Prostate gland (tissue), 2 donors: ENCODE measurements around the gene DEDD2. TPM values are rescaled to one million over a fixed set of nuclear protein-coding genes. Genes with fewer than 3 reads are reported as not detected.
A peak's percentile ranks its signal among the peaks of the same experiment; 100 is the strongest.

Experiments used
- DNase-seq: peaks from one replicate; pipeline ENCODE4 v3.0.0-alpha.2; 2019; ENCODE audit warnings: low spot score
- H3K27ac ChIP-seq, 2 donors: fragments of 200-600 bp; sonication (generic); 2 replicates each; pipeline ENCODE4 v1.5.1; 2017 to 2019
- H3K27me3 ChIP-seq: fragments of 200-600 bp; sonication (generic); replicated peaks from 2 replicates; pipeline ENCODE4 v1.5.1; 2019; ENCODE audit not compliant: insufficient read depth
- H3K36me3 ChIP-seq, 2 donors: fragments of 200-600 bp; sonication (generic); 1 replicate in 1 of 2; 2 replicates in 1 of 2; pipeline versions ENCODE4 v1.5.1 to v1.8.1; 2017 to 2019
- H3K4me1 ChIP-seq: fragments of 200-600 bp; sonication (generic); replicated peaks from 2 replicates; pipeline ENCODE4 v1.5.1; 2019
- H3K4me3 ChIP-seq, 2 donors: fragments of 200-600 bp; sonication (generic); 2 replicates each; pipeline ENCODE4 v1.5.1; 2017 to 2019
- H3K9me3 ChIP-seq: fragments of 200-600 bp; sonication (generic); 2 replicates; pipeline ENCODE4 v1.5.1; 2017
- CTCF ChIP-seq, 4 experiments: fragments of 200-600 bp in 2 of 4; fragments of 450-650 bp in 2 of 4; sonication (generic) in 2 of 4; IDR thresholded peaks; 1 replicate in 3 of 4; 2 replicates in 1 of 4; pipeline ENCODE4 v1.5.1; 2016 to 2019; ENCODE audit warnings: antibody characterized with exemption in 4 of 4, mild to moderate bottlenecking in 2 of 4, moderate library complexity in 2 of 4
- POLR2A ChIP-seq: fragments of 450-650 bp; IDR thresholded peaks from one replicate; pipeline ENCODE4 v1.6.1; 2016; ENCODE audit warnings: antibody characterized with exemption, mild to moderate bottlenecking
- POLR2AphosphoS5 ChIP-seq: sonication (generic); formaldehyde crosslinking; IDR thresholded peaks from one replicate; pipeline ENCODE4 v1.6.1; 2017; ENCODE audit warnings: antibody characterized with exemption
- WGBS: methylation state at CpG from one replicate; pipeline ENCODE4 v1.1.5; 2018; 5-methylcytosine and 5-hydroxymethylcytosine counted together
- intact Hi-C: fragments of 100-400 bp; cut with DNase I; formaldehyde crosslinking; loops from one replicate; pipeline ENCODE4 v1.14.2; 2022
- total RNA-seq, 2 donors: library from RNA; depleted of rRNA; stranded (reverse); fragments of >200 nt; gene quantifications; one replicate each; pipeline ENCODE4 v1.1.0, GENCODE V29; 2016

Gene DEDD2
- total RNA-seq, 2 donors from 2014 or later = 70.3 to 98.1 TPM

GRCh38 chr19:42224940-42225717 is 7.7 kb upstream of the DEDD2 start:
- no peak for DNase-seq
- H3K4me1 ChIP-seq = peaks cover 6% of the 10 kb centered on the region
- no peak overlapping the region for H3K27ac ChIP-seq
- WGBS = 93% methylated on average over 30 of the region's 37 CpGs
- TF ChIP-seq POLR2AphosphoS5 (no peak), CTCF (IDR thresholded peaks at IDR 0.05) (no peak), POLR2A (no peak)
- intact Hi-C loops = no loop called here
- H3K4me3 ChIP-seq = no peak overlapping the region
- no peaks in the 10 kb centered on the region for H3K9me3 ChIP-seq
- peaks cover 12 to 25% of the 10 kb centered on the region in 2 donors for H3K36me3 ChIP-seq
- H3K27me3 ChIP-seq = no peaks in the 10 kb centered on the region

GRCh38 chr19:42220751-42221097 is 3.2 kb upstream of the DEDD2 start:
- peak overlapping the region; percentile 84 to 90 for H3K27ac ChIP-seq
- intact Hi-C loops = no loop called here
- 1% methylated on average over 6 of the region's 6 CpGs for WGBS
- peaks cover 0 to 16% of the 10 kb centered on the region in 2 donors for H3K36me3 ChIP-seq
- H3K4me1 ChIP-seq = peaks cover 17% of the 10 kb centered on the region
- no peaks in the 10 kb centered on the region for H3K9me3 ChIP-seq
- DNase-seq = no peak
- TF ChIP-seq POLR2AphosphoS5 = no peak
- no peak for TF ChIP-seq CTCF (IDR thresholded peaks at IDR 0.05)
- TF ChIP-seq POLR2A = no peak
- H3K4me3 ChIP-seq = peak overlapping the region; percentile 63 to 73
- H3K27me3 ChIP-seq = no peaks in the 10 kb centered on the region

- intact Hi-C loops = loop anchor here (10.0 kb wide), 1 partner anchor 175 kb away; the partner anchor contains the start of gene CNFN
Observed at GRCh38 chr19:42219812-42220750, 2.6 kb upstream of the DEDD2 start, which contains the start of gene ZNF526. TSS of gene ZNF526 (plus strand) at chr19:42220312. CDS start at chr19:42224404, 4,092 bp downstream.

More at GRCh38 chr19:42219812-42220750, 2.6 kb upstream of the DEDD2 start, which contains the start of gene ZNF526:
- under 1% methylated on average over 53 of the region's 53 CpGs for WGBS
- Histone ChIP-seq H3K4me1 (peaks cover 22% of the 10 kb centered on the region), H3K27ac (peak within 1 kb of the TSS; percentile 84 to 90), H3K27me3 (no peaks in the 10 kb centered on the region), H3K9me3 (no peaks in the 10 kb centered on the region), H3K4me3 (peak within 1 kb of the TSS; percentile 63 to 73), H3K36me3 (peaks cover 0 to 10% of the 10 kb centered on the region in 2 donors)
- TF ChIP-seq CTCF (IDR thresholded peaks at IDR 0.05) (no peak), POLR2A (peak; percentile 89), POLR2AphosphoS5 (peak; percentile 100)
- DNase-seq = peak; percentile 96
